GM18520 (cell line): ENCODE measurements around the gene TBCEL.

ENCODE experiments used
- ATAC-seq: cut with Tn5 transposase; IDR thresholded peaks from one replicate; pipeline ENCODE4 v1.9.1; 2021; ENCODE audit not compliant: unreplicated experiment

Gene TBCEL

DNA sequence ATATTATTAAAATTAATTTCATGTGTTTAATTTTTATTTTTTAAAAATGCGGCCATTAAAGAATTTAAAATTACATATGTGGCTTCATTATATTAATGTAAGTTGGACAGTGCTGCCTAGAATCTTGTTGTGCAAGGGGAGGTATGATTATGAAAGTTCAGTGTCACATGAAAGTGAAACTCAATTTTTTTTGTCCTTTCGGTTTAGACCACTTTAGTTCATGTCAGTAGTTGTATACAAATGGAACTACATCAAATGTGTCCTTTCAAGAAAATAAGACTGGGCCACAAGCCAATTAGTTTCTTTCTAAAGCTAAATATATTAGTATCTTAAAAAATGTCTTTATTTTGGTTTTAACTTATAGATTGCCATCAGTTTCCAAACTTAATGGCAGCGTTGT is 35.7 kb downstream of the TBCEL start:
- ATAC-seq, result peak; percentile 91

DNA sequence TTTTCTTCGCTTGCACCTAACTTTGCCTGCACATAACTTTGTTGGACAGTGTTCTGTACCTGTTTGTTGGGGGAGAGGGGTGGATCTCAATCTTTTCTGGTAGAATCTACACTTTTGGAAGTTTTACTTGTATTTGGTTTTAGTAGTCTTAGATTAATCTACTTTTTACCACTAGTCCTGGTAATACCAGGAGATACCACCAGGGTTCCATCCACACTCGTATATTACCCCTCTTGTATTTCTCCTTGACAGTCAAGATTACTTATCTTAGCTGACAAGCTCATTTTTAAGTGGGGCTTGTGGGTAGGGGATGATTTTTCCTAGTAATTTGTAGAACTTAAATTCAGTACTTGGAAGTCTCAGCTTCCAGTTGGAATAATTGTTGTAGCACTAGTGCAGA is 39.8 kb downstream of the TBCEL start:
- no peak for ATAC-seq

DNA sequence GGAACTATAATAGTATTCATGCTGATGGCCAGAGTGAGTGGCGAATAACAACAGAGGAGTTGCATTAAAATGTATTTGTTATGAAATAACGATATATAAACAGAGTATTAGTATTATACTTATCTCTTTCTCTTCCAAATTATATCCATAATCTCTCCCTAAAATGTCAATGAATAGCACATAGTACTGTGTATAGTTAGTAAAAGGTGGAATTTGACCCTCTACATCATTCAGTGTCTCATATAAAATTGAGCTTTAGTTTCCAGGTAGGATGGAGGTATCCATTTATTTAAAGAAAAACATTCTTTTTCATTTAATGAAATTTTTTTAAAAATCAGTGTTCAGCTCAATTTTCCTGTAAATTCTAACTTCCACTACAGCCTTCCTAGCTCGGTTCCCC is 42.7 kb downstream of the TBCEL start:
- no peak for ATAC-seq

DNA sequence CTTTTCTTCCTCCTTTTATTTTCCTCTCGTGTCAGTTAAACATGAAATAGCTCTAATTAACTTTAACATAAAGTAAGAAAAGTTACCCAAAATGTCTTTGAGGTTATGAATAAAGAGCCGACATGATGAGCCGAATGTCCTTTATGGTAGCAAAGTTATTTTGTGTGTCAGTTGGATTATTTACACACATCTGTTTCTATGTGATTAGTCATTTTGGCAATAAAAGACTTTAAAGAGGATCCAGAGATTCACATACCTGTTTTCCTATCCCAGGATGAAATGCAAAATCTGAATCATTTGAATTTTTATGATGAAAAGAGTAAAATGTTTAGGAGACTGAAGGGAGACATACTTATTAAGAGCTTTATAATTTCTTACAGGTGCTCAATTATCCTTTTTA is 43.1 kb downstream of the TBCEL start:
- no peak for ATAC-seq

DNA sequence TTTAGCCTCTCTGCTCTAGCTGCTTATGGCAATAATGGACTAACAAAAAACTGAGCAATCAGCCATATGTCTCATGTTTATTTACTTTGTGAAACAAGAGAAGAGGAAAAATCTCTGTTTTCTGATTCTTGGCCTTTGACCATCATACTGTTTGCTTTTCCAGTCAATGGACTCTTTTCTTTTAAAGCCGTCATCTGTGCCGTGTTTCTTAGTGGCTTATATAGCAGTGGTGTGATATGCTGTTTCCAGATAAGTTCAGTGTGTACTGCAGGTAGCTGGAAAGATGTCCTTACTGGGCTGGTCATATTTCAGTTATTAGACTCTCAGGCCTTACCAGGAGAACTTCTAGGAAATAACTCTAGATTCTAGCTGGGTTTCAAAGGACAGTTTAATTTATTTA is 43.6 kb downstream of the TBCEL start:
- ATAC-seq, result no peak

DNA sequence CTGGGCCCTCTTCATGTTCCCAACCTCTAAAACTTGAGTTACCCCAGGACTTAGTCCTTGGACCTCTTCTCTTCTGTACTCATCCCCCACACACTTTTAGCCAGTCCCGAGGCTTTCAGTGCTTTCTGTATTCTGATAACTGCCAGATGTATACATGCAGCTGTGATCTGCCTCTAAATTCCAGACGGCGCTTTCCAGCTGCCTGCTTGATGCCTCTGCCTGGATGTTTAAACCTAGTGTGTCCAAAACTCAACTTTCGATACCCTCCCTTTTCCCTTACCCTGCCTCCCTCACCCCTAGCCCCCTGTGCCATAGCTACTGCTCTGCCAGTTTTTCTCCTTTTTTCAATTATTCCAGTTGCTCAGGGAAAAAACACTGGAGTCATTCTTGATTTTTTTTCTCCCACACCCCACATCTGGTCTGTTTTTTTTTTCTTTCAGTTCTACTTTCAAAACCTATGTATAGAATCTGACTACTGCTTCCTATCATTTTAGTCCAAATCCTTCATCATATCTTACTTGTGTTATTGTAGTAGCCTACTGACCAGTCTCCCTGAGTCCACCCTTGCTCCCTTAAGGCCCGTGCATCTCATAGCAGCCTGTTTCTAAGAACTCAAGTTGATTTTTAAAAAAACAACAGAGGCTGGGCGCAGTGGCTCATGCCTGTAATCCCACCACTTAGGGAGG is 44.2 kb downstream of the TBCEL start:
- ATAC-seq, result no peak

DNA sequence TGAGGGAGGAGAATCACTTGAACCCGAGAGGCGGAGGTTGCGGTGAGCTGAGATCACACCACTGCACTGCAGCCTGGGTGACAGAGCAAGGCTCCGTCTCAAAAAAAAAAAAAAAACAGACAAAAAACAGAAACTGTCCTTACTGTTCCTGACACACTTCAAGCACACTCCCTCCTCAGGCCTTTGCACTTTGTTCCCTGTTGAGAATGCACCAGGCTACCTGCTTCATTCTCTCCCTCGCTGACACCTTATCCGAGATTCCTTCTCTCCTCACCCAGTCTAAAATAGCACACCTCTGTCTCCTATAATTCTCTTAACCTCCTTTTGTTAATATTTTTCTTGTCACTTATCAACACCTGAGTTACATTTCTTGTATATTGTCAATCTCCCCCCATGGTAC is 44.9 kb downstream of the TBCEL start:
- no peak for ATAC-seq

DNA sequence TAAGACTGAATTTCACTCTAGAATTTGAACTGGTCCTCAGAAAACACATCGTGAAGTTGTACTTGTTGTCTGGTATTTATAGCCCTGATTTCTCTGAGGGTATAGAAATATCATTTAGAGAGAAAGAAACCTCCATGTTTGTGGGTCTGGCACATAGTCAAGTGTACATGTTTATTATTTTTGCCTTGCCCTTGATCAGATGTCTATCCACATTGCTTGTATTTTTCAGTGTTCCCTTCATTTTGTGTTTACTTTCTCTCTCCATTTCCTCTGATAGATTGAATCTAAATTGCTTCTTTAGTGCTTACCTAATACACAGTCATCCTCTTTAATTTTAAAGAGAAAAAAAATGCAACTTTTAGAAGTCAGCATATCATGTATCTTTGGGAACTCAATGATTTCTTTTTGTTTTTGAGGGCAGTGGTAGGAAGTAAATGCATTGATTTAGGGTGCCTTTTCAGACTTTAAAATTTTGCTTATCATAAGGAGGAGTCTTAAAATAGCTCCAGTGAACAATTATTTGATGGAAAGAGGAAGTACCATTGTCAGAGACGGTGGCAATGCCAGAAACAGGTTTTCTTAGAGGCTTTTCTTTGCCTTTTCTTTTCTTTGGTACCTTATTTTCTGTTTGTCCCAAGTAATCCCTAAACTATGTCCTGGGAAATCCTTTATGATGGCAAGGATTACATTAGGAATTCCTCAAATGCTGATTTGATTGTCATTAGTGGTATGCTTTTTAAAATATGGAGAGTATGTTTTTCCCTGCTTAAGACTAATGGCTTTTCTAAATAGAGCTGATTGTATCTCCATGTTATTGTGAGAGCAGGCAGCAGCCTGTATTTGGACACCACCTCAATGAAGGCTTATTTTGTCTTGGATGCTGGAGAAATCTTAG is 47.3 kb downstream of the TBCEL start:
- ATAC-seq, result no peak

DNA sequence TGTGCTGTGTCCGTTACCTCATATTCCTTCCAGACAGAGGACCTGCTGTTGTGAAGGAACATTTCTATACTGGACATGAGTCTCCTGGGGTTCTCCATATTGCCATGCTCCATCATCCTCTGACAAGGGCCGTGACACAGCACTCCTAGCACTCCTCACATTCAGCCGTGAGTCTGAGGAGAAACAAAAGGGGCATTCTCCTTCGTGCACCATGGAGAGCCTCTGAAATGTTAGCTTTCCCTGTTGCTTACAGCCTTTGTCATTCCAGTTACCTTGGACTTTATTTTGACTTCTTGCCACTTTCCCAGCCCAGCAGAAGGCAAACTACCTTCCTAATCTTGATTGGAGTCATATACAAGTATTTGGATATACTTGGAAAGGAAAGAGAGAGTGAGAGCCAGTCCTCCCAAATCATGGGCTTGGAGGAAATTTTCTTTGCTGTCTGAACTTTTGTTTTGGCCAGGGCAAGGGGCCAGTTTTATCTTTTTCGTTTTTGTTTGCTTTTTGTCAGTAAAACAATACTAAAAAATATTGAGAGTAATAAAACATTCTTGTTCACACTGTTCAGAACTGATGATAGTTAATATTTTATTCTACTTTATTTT is 48.0 kb downstream of the TBCEL start:
- ATAC-seq, result no peak

DNA sequence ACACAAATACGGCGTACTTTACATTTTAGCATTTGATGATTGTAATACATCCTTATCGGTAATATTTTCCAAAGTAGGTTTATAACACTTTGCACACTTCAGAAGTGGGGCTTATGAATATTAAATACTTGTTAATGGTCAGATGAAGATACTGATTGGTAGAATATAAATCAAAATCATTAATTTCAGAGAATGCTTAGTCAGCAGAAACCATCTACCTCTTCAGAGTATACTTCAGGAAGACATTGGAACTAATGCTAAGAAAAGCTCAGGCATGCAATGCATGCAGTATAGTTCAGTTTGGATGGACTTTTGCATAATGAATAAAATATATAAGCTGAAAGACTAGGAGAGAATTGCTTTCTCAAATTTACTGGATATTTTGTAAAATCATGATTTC is 57.4 kb downstream of the TBCEL start:
- ATAC-seq, result no peak

DNA sequence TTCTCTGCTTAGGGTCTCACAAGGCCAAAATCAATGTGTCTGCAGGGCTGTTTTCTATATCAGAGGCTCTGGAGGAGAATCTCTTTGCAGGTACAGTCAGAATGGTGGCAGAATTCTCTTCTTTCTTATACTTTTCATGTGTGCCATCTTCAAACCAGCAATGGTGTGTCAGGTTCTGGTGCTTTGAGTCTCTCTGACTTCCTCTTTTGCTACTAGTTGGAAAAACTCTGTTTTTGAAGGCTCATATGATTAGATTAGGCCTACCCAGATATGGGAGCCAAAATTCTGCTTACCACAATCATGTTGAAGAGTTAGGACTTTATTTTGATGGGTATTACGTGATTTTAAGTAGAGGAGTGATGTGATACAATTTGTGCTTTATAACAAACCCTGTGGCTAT is 58.3 kb downstream of the TBCEL start:
- no peak for ATAC-seq

DNA sequence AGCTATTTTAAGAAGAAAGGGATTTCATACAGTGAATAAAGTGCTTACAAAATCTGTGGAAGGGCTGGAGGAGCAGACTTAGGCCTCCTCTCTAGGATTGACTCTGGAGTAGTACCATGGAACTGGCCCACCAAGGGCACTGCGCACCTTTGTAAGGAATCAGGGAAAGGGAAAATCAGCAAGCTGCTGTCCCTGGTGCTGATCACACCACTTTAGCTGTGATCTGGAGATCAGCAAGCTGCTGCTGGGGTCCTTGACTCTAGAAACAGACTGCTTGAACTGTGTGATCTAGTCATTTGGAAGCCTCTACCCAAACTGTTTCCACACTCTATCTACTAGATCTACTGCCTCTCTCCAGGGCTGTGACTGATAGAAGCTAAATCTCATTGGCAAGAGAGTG is 58.8 kb downstream of the TBCEL start:
- ATAC-seq, result no peak

DNA sequence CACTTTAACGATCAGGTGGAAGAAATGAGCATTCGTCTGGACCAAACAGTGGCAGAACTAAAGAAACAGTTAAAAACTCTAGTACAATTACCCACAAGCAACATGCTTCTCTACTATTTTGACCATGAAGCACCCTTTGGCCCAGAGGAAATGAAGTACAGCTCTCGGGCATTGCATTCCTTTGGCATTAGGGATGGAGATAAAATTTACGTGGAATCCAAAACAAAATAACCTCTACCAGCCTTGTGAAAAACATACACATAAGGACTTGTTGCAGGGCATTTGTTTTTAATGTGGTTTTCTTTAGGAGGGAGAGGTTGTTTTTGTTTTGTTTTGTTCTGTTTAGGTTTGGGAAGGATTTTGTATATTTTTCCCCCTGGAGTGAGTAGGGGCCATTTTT is 63.0 kb downstream of the TBCEL start:
- ATAC-seq, result no peak

DNA sequence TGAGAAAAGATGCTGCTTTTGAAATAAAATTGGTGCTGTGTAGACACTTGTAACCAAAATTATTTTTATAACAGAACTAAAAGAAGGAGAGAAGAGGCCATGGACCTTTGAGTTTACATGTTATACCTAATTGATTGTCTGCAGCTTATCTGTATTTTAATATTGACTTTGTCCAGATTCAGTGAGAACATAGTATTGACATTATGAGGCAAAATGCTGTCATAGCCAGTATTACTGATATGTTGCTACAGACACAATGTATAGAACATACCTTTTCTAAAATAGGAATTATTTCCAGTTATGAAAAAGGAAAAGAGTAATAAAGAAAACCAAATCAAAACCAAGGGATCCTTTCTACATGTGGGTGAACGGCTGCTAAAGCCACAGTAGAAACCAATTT is 65.7 kb downstream of the TBCEL start:
- no peak for ATAC-seq

DNA sequence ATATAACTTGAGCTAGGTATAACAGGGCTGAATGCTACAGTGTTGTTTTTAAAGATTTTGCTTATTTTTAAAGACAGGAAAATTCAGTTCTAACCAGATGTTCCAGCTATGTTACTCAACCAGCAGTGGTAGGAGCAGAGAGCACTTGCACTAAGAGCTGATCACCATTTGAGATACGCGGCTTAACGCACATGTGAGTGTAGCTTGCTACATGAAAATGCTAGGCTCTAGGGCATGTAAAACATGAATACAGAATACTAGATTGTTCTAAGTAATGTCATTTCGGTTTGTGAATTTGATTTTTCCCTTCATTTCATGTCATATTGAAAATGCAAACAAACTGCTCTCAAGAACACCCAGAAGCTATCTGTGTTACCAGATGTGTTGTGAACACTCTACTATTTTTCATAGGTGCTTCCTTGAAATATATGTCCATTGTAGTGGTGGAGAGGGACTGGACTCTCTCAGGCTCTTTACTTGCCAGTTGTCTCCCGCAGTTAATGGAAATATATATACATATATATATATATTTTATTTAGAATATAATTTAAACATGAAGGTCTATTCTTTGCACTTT is 66.3 kb downstream of the TBCEL start:
- ATAC-seq, result no peak

DNA sequence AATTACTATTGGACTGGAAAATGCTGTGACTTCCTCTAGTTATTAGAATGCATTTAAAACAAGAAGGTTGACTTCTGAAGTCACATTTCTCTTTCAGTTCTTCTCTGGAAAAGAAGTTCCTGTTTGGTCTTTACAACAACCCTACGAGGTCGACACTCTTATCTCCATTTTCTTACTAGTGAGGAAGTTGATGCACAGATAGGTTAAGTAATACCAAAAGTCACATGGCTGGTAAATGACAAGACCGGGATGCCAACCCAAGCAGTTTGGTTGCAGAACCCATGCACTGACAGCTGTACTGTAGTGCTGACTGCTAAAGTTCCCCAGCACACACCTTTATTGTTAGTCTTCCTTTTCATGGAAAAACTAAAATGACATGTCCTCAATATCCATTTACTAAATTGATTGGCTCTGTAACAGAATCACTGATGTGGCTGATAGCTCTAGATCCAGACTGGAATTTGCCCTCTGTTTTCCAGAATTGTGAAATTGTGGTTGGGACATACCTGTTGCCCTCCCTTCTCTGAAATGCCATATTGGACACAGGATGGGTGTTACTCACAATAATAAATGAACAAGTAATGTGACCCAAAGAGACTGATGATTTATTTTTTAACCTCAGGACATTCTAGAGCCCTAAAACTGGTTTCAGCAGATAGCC is 67.7 kb downstream of the TBCEL start:
- no peak for ATAC-seq

DNA sequence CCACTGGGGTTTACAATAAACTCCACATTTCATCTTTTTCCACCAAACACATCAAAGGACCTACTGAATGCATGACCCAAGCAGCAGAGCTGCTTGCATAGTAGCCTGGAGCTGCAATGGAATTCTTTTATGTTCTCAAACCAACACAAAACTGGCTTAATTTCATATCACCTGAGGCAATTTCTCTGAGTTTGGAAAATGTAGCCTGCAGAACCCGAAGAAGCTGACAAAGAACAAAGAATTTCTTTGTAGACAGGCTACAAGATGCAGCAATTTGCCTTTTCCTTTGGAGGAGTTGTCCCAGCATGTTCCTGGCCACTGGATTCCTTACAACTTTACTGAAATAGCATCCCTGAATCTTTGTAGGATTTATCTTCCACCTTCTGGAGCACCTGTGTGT is 71.7 kb downstream of the TBCEL start:
- no peak for ATAC-seq

DNA sequence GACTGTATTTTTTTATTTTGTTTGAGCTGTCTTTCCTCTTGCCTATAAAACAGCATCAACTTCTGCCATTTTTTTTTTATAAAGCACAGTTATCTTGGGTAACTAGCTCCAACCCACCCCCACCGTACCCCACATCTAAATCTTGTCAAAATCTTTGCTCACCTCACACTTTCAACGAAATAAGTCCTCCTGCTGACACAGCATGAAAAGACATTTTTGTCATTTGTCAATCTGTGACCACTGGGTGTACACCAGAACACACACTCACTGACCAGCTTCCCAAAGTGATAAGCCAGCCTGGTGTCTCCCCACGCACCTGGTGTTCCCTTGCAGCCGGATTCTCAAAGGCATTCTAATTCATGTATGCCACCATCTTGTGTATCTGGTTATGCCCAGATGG is 75.5 kb downstream of the TBCEL start:
- ATAC-seq, result no peak

DNA sequence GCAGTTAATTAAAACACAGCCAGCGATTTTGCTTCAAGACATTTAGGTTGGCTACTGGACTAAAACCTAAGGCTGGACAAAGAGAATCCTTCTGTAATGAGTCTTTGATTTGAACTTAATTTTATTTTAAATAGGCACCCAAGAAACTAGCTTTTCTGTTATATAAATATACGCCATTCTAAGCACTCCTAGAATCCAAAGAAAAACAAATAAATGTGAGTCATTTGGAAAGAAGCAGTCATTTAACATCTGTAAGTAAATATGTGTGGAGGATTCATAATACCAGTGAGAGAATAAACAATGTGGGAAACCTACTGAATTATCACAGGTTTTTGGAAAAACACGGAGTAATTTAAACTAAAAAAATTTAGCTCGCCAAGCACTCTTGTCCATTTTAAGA is 76.0 kb downstream of the TBCEL start:
- ATAC-seq, result no peak

DNA sequence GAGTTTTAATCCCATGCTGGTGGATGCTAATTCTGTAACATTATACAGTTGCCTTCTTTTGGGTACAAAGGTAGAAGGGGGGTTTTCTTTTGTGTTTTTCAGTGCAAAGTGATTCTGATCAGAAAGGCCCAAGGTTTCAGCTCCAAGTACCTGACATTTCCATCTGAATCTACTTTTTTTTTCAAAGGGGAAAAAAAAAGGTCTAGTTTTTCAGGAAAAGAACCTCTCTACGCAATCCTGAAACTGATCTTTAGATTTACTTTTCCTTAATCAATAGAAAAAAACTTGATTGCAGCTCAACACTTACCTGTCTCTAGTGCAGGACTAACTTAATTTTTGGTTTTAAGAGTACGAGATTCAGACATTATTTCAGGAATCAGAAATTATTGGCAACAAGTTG is 77.0 kb downstream of the TBCEL start, which contains the start of gene TECTA:
Gene TECTA (plus strand): TSS at position 301 of the 400 bp plus-strand sequence. CDS start 1,423 bp downstream, outside the sequence.
- ATAC-seq, result no peak

DNA sequence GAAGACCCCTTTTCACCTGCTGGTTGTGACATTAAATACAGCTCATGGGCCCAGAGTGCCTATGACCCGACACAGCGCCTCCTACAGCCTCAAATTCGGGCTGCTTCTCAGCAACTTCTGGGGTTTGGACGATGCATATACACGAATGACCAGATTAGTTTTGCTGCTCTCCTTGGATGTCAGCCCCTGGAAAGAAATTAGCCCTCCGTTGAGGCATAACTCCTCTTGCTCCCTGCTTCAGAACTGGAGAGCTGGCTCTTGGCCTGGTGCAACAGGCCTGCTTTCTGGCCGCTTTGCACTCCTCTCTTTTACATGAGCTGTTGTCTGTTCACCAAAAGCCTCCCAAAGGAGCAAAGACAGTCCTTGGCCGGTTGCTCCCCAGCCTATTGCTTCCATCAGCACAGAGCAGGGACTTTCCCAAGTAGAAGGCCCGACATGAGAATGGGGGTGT is 80.4 kb downstream of the TBCEL start:
- ATAC-seq, result no peak
